ENCODE measurements around the gene TMEM179. TPM values are rescaled to one million over a fixed set of nuclear protein-coding genes. Genes with fewer than 3 reads are reported as not detected.

Gene TMEM179
- total and polyA plus RNA-seq, 9 donors = 0.19 to 0.30 (median 0.22) TPM; not detected in 6

DNA sequence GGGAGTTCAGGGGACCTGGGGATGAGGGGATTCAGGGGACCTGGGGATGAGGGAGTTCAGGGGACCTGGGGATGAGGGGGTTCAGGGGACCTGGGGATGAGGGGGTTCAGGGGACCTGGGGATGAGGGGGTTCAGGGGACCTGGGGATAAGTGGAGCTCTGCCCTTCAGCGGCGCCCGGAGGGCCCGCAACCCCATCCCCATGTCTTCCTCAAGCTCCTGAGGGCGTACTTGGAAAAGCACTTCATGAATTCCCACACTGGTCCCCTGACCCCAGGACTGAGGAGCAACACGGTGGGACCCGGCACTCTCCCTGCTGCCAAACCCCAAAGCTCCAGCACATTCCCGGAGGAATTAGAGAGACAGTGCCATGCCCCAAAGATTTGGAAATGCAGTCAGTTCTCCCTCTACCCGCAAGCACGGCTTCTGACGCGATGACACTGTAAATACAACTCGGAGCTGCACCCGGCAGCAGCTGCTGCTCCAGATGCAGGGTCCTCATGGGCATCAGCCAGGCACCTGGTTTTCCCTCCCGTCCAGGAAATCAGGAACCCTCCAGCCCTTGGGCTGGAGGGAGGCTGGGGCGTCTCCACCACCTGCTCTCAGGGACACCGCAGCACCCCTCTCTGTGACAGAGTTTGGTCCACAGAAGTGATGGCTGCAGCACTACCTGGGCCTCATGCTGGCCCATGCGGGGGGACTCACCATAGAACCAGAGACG, 57.8 kb downstream of the TMEM179 start:
- H3K9me3 ChIP-seq = no peaks in the 10 kb centered on the region
- 63 to 76% (median 74%) methylated on average over 19 of the region's 19 CpGs for WGBS, 3 donors

DNA sequence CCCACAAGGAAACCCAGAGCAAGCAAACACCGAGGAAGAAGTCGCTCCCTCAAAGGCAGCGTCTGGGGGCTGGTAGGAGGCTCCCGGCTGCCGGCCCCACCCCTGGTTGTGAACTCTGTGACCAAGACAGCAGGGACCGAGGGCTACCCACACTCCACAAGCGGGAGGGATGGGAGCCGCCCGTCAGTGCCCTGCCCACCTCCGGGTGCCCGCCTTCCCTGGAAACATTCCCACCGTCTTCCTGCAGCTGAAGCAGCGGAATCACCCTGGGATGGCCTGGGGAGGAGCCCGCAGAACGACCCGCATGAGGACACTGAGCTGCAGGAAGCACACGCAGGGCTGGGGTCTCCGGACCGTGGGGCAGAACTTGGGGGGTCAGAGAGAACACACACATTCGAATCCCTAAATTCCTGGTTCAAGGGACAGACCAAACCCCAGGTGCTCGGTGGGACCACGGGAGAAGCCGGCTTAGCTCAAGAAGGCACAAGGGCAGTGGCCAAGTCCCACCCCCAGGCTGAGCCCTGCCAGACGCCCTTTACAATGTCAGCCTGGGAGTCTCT, 58.5 kb downstream of the TMEM179 start:
- H3K27ac ChIP-seq = no peak overlapping the region
- DNase-seq = no peak
- H3K36me3 ChIP-seq = no peaks in the 10 kb centered on the region
- intact Hi-C loops (cut with DNase I) = no loop called here
- no peak for TF ChIP-seq POLR2A (IDR thresholded peaks at IDR 0.05)
- TF ChIP-seq EP300 (IDR thresholded peaks at IDR 0.05) = no peak
- TF ChIP-seq, protein P1, sequence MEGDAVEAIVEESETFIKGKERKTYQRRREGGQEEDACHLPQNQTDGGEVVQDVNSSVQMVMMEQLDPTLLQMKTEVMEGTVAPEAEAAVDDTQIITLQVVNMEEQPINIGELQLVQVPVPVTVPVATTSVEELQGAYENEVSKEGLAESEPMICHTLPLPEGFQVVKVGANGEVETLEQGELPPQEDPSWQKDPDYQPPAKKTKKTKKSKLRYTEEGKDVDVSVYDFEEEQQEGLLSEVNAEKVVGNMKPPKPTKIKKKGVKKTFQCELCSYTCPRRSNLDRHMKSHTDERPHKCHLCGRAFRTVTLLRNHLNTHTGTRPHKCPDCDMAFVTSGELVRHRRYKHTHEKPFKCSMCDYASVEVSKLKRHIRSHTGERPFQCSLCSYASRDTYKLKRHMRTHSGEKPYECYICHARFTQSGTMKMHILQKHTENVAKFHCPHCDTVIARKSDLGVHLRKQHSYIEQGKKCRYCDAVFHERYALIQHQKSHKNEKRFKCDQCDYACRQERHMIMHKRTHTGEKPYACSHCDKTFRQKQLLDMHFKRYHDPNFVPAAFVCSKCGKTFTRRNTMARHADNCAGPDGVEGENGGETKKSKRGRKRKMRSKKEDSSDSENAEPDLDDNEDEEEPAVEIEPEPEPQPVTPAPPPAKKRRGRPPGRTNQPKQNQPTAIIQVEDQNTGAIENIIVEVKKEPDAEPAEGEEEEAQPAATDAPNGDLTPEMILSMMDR (IDR thresholded peaks at IDR 0.05) = no peak
- H3K9me3 ChIP-seq = no peaks in the 10 kb centered on the region
- no peaks in the 10 kb centered on the region for H3K4me1 ChIP-seq (ENCODE audit: insufficient read depth)
- no peaks in the 10 kb centered on the region for H3K27me3 ChIP-seq
- WGBS, 3 donors = 3 to 6% (median 3%) methylated on average over 23 to 24 of the region's 24 CpGs
- H3K4me3 ChIP-seq = no peak overlapping the region

More for the DNA sequence above, 57.8 kb downstream of the TMEM179 start:
- intact Hi-C loops (cut with DNase I) = no loop called here
- no peaks in the 10 kb centered on the region for H3K27me3 ChIP-seq
- no peaks in the 10 kb centered on the region for H3K36me3 ChIP-seq
- no peak overlapping the region for H3K4me3 ChIP-seq
- DNase-seq = no peak
- H3K27ac ChIP-seq = no peak overlapping the region
- TF ChIP-seq POLR2A (IDR thresholded peaks at IDR 0.05) = no peak
- TF ChIP-seq, protein P1 (IDR thresholded peaks at IDR 0.05) = no peak
- no peak for TF ChIP-seq EP300 (IDR thresholded peaks at IDR 0.05)
- H3K4me1 ChIP-seq (ENCODE audit: insufficient read depth) = no peaks in the 10 kb centered on the region

DNA sequence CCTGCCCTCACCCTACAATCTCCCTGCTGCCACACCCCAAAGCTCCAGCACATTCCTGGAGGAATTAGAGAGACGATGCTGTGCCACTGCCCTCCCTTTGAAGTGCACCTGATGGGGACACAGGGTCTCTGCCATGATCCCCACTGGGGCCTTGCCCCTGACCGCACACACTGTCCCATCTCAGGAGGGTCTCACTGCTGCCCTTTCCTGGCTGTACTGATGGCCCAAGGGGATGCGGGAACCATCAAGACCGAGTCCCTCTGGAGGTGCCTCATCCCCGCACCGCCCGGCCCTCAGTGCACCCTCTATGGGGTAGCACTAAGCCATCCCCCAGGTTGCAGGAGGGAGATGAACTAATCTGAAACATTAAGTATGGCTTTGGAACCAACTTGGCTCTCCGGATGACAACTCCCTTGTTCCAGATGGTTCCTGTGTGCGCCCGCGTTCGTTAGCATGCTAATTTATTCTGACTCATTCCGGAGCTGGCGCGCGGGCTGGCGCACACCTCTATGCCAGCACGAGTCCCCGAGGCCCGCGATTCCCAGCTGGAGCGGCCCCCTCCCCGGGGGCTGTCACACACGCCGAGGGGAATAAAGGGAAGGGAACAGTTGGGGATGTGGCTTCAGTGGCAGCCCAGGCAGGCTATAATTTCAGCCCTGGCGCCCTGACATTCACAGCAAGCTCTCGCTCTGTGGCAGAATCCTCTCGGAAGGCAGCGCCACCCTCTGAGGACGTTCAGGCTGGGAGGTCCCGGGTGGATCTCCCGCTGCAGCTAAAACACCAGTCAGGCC, 59.2 kb downstream of the TMEM179 start:
- no peaks in the 10 kb centered on the region for H3K4me1 ChIP-seq (ENCODE audit: insufficient read depth)
- H3K27me3 ChIP-seq = no peaks in the 10 kb centered on the region
- no peak overlapping the region for H3K4me3 ChIP-seq
- H3K27ac ChIP-seq = no peak overlapping the region
- intact Hi-C loops (cut with DNase I) = no loop called here
- H3K36me3 ChIP-seq = no peaks in the 10 kb centered on the region
- peak in 1 of 5 donors; percentile 6 for DNase-seq
- WGBS, 3 donors = 38 to 54% (median 47%) methylated on average over 30 to 32 of the region's 32 CpGs
- TF ChIP-seq, protein P1 (IDR thresholded peaks at IDR 0.05) = no peak
- TF ChIP-seq POLR2A (IDR thresholded peaks at IDR 0.05) = no peak
- no peaks in the 10 kb centered on the region for H3K9me3 ChIP-seq

DNA sequence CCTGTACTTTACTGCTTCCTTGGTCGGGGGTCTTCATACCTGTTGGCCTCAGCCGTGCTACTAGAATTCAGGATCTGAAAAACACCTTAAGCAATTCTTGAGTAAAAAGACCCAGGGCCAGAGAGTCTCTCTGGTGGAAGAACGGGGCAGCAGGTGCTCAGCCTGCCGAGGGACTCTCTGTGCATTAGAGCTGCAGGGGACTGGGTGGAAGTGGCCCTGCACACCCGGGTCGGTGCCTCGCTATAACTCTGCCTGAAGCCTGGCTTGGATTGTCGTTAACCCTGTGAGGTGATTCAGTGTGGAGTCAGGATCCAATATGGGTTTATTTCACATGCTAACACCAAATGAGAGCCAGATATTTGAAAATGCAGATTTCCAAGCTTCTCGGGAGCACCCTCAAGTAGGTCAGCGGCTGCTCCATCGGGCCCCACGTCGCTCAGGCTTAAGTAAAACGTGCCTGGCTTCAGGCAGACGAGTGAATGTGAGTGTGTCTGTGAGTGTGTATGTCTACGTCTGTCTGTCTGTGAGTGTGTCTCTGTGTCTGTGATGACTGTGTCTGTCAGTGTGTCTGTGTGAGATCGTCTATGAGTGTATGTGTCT, 60.1 kb downstream of the TMEM179 start:
- H3K4me1 ChIP-seq (ENCODE audit: insufficient read depth) = no peaks in the 10 kb centered on the region
- no peak overlapping the region for H3K27ac ChIP-seq
- TF ChIP-seq POLR2A (IDR thresholded peaks at IDR 0.05) = no peak
- no peaks in the 10 kb centered on the region for H3K36me3 ChIP-seq
- DNase-seq = peak in 1 of 5 donors; percentile 5
- H3K9me3 ChIP-seq = no peaks in the 10 kb centered on the region
- H3K4me3 ChIP-seq = no peak overlapping the region
- intact Hi-C loops (cut with DNase I) = no loop called here
- 73 to 77% (median 74%) methylated on average over 17 of the region's 17 CpGs for WGBS, 3 donors
- no peaks in the 10 kb centered on the region for H3K27me3 ChIP-seq

Data from ovary (tissue), 9 donors.